GM10248 (cell line): ENCODE results near the gene PPP1R9A.

Experiments used
- CTCF ChIA-PET: fragments of 300-600 bp; sonication (Branson Sonifier 250); formaldehyde crosslinking; extraction: SDS; loops from one replicate; lab custom pipeline; 2021; ENCODE audit warnings: antibody characterized with exemption; lab: Yijun Ruan, JAX
- POLR2A ChIA-PET: fragments of 350-650 bp; sonication (Branson Sonifier 250); formaldehyde crosslinking; extraction: SDS; loops from one replicate; lab custom pipeline; 2020; ENCODE audit warnings: antibody characterized with exemption; lab: Yijun Ruan, JAX
- DNase-seq: peaks from one replicate; pipeline ENCODE4 v3.0.0; 2012; ENCODE audit errors: extremely low spot score
- CTCF ChIP-seq: IDR thresholded peaks from 2 replicates; pipeline ENCODE4 v1.5.1; 2012; ENCODE audit warnings: mild to moderate bottlenecking, low read depth; ENCODE audit errors: extremely low read depth, missing control alignments, control extremely low read depth

Gene PPP1R9A

GRCh38 chr7:95052566-95053094, 145.2 kb downstream of the PPP1R9A start:
- DNase-seq, result no peak
- CTCF ChIA-PET, result no interaction called here
- POLR2A ChIA-PET, result no interaction called here
- TF ChIP-seq CTCF, result no peak

GRCh38 chr7:95054386-95054785, 147.0 kb downstream of the PPP1R9A start:
- CTCF ChIA-PET, result no interaction called here
- TF ChIP-seq CTCF, result no peak
- POLR2A ChIA-PET, result no interaction called here
- no peak for DNase-seq

- no peak for DNase-seq
- ChIA-PET POLR2A (no interaction called here), CTCF (no interaction called here)
- no peak for TF ChIP-seq CTCF
Observed at GRCh38 chr7:95055295-95055694, 147.9 kb downstream of the PPP1R9A start.

- no peak for DNase-seq
- ChIA-PET POLR2A (no interaction called here), CTCF (no interaction called here)
- TF ChIP-seq CTCF, result no peak
Observed at GRCh38 chr7:95056107-95056739, 148.8 kb downstream of the PPP1R9A start.

- ChIA-PET CTCF (no interaction called here), POLR2A (no interaction called here)
- no peak for TF ChIP-seq CTCF
- no peak for DNase-seq
Observed at GRCh38 chr7:95056901-95057300, 149.5 kb downstream of the PPP1R9A start.

GRCh38 chr7:95059842-95060313, 152.5 kb downstream of the PPP1R9A start:
- ChIA-PET CTCF (interaction anchor here (1.0 kb wide), 1 partner anchor 10 kb away, joined by 3 read pairs; no protein-coding TSS in a partner anchor), POLR2A (no interaction called here)
- TF ChIP-seq CTCF, result no peak
- no peak for DNase-seq

GRCh38 chr7:95062901-95063300, 155.5 kb downstream of the PPP1R9A start:
- ChIA-PET CTCF (no interaction called here), POLR2A (no interaction called here)
- TF ChIP-seq CTCF, result no peak
- DNase-seq, result no peak
